GM12878 (cell line): ENCODE measurements around the gene CACNA1S. TPM values are rescaled to one million over a fixed set of nuclear protein-coding genes. Genes with fewer than 3 reads are reported as not detected.

Experiments used
- ATAC-seq: fragments of 200-7000 bp; cut with Tn5 transposase; 3 replicates; pipeline ENCODE4 v1.9.1; 2020; ENCODE audit warnings: mild to moderate bottlenecking, moderate library complexity
- BruUV-seq: library from RNA; stranded (reverse); fragments of 400-500 nt; replicated peaks from 2 replicates; lab custom pipeline; 2021; lab: Mats Ljungman, UMichigan
- CTCF ChIA-PET: fragments of 300-600 bp; sonication (Branson Sonifier 250); formaldehyde crosslinking; extraction: SDS; loops from one replicate; lab custom pipeline; 2021; ENCODE audit warnings: inconsistent platforms; lab: Yijun Ruan, JAX
- POLR2A ChIA-PET: fragments of 350-600 bp; formaldehyde crosslinking; extraction: SDS; loops from one replicate; lab custom pipeline; 2021; ENCODE audit warnings: inconsistent platforms; lab: Charles Lee
- RAD21 ChIA-PET: fragments of 300-600 bp; sonication (Branson Sonifier 250); formaldehyde crosslinking; loops from one replicate; lab custom pipeline; 2023; ENCODE audit warnings: antibody characterized with exemption; ENCODE audit not compliant: unreplicated experiment; lab: Charles Lee
- SMC1A ChIA-PET: fragments of 300-600 bp; sonication (Branson Sonifier 250); formaldehyde crosslinking; loops from one replicate; lab custom pipeline; 2023; ENCODE audit not compliant: unreplicated experiment, uncharacterized antibody; lab: Charles Lee
- DNase-seq: peaks from one replicate; pipeline ENCODE4 v3.0.0-alpha.2; 2011; ENCODE audit warnings: low read depth, low spot score
- FAIRE-seq: peaks from 3 replicates; lab custom pipeline; 2011; peaks lifted over from hg19 to GRCh38; lab: Jason Lieb, UNC
- H2AFZ ChIP-seq: 2 replicates; pipeline ENCODE4 v1.6.0; 2011; ENCODE audit warnings: low read depth, low read length, control low read depth; ENCODE audit not compliant: control insufficient read depth
- H3K27ac ChIP-seq: 2 replicates; pipeline ENCODE4 v1.5.1; 2011; ENCODE audit warnings: control low read depth; ENCODE audit not compliant: control insufficient read depth, insufficient read depth
- H3K27me3 ChIP-seq, 2 experiments: replicated peaks in 1 of 2; 2 replicates each; pipeline versions ENCODE4 v1.6.0 to v1.6.1; 2011; ENCODE audit warnings: low read length in 1 of 2; ENCODE audit not compliant: control insufficient read depth in 2 of 2, insufficient read depth in 2 of 2
- H3K36me3 ChIP-seq, 2 experiments: 2 replicates each; pipeline ENCODE4 v1.5.1; 2011; ENCODE audit warnings: low read length in 1 of 2; ENCODE audit not compliant: control insufficient read depth in 2 of 2, insufficient read depth in 2 of 2
- H3K4me1 ChIP-seq: 2 replicates; pipeline ENCODE4 v1.6.1; 2011; ENCODE audit warnings: mild to moderate bottlenecking, low read length, moderate library complexity, mixed read lengths; ENCODE audit not compliant: control insufficient read depth, insufficient read depth
- H3K4me2 ChIP-seq: 2 replicates; pipeline ENCODE4 v1.6.0; 2011; ENCODE audit warnings: control low read depth; ENCODE audit not compliant: control insufficient read depth, insufficient read depth
- H3K4me3 ChIP-seq: fragments of 200-600 bp; sonication (generic); 2 replicates; pipeline ENCODE4 v1.5.1; 2016
- H3K79me2 ChIP-seq: 2 replicates; pipeline ENCODE4 v1.6.0; 2011; ENCODE audit warnings: low read length; ENCODE audit not compliant: control insufficient read depth, insufficient read depth
- H3K9ac ChIP-seq: 2 replicates; pipeline ENCODE4 v1.8.0; 2011; ENCODE audit warnings: low read length, control low read depth, mixed read lengths; ENCODE audit not compliant: control insufficient read depth, insufficient read depth
- H3K9me3 ChIP-seq: replicated peaks from 3 replicates; pipeline ENCODE4 v1.5.1; 2011; ENCODE audit warnings: mild to moderate bottlenecking, low read length; ENCODE audit not compliant: control insufficient read depth, insufficient read depth
- H4K20me1 ChIP-seq: 2 replicates; pipeline ENCODE4 v1.6.0; 2011; ENCODE audit not compliant: control insufficient read depth, insufficient read depth
- ESRRA ChIP-seq: IDR thresholded peaks from 2 replicates; pipeline ENCODE4 v1.6.1; 2012; ENCODE audit warnings: mild to moderate bottlenecking, low read length, improper control_type of control experiment
- FOXM1 ChIP-seq: IDR thresholded peaks from 2 replicates; pipeline ENCODE4 v1.6.1; 2012; ENCODE audit warnings: low read depth, mild to moderate bottlenecking, inconsistent platforms, low read length, moderate library complexity
- HDAC6 ChIP-seq: fragments of 200-600 bp; sonication (generic); IDR thresholded peaks from one replicate; pipeline ENCODE4 v1.8.0; 2017; ENCODE audit warnings: antibody characterized with exemption; ENCODE audit not compliant: unreplicated experiment
- IKZF1 ChIP-seq: fragments of 450-650 bp; conservative IDR thresholded peaks from 2 replicates; pipeline ENCODE4 v1.6.1; 2017; ENCODE audit warnings: antibody characterized with exemption, mild to moderate bottlenecking
- JUND ChIP-seq: IDR thresholded peaks from 2 replicates; pipeline ENCODE4 v1.6.1; 2012; ENCODE audit warnings: low read depth, mild to moderate bottlenecking, low read length, improper control_type of control experiment, moderate library complexity
- NR2F1 ChIP-seq: fragments of 450-650 bp; conservative IDR thresholded peaks from 2 replicates; pipeline ENCODE4 v1.6.1; 2017; ENCODE audit warnings: mild to moderate bottlenecking
- WGBS: methylation state at CpG from one replicate; pipeline ENCODE4 v1.1.6; 2016; ENCODE audit warnings: low lambda C conversion rate; ENCODE audit not compliant: insufficient replicate concordance, insufficient coverage; ENCODE audit errors: missing lambda C conversion rate; 5-methylcytosine and 5-hydroxymethylcytosine counted together
- in situ Hi-C: fragments of 300-500 bp; cut with MboI; formaldehyde crosslinking; loops from 9 replicates; pipeline ENCODE4 v1.14.3; 2018; ENCODE audit warnings: mixed read lengths
- intact Hi-C: fragments of 100-400 bp; cut with micrococcal nuclease; formaldehyde crosslinking; loops from one replicate; pipeline ENCODE4 v1.14.2; 2022; ENCODE audit not compliant: unreplicated experiment
- polyA plus RNA-seq, 11 experiments: library from polyadenylated mRNA; depleted of rRNA in 4 of 11; unstranded in 6 of 11; stranded (reverse) in 5 of 11; fragments of >200 nt; fragmentation: Nextera tagmentation in 4 of 11; fragmentation: Illumina TruSeq in 1 of 11; extraction: Ambion mirVana in 4 of 11; extraction: Trizol in 1 of 11; gene quantifications; 1 replicate in 1 of 11; 2 replicates in 10 of 11; pipeline versions ENCODE4 v1.2.1 to v1.2.3, GENCODE V29; 2011 to 2016; ENCODE audit warnings: inconsistent platforms in 2 of 11, missing spikeins in 2 of 11, low read depth in 1 of 11
- total RNA-seq, 4 experiments: library from RNA; depleted of rRNA in 3 of 4; stranded (reverse); fragments of >200 nt in 3 of 4; fragmentation: Illumina TruSeq in 1 of 4; extraction: Trizol in 1 of 4; gene quantifications; 2 replicates each; pipeline versions ENCODE4 v1.2.1 to v1.2.3, GENCODE V29; 2013 to 2021
- TF ChIP-seq, protein P1 (sequence below): fragments of 450-650 bp; IDR thresholded peaks from 2 replicates; pipeline ENCODE4 v1.6.1; 2017; ENCODE audit warnings: mild to moderate bottlenecking, moderate library complexity
- TF ChIP-seq, protein P2 (sequence below): IDR thresholded peaks from 2 replicates; pipeline ENCODE4 v1.6.1; 2011; ENCODE audit warnings: low read depth, mild to moderate bottlenecking, low read length, moderate library complexity, borderline replicate concordance; ENCODE audit errors: extremely low read depth

The CACNA1S gene
- total and polyA plus RNA-seq, 10 of the 15 experiments (the other 5 are each of a cell fraction or from before 2014, with no cell fraction given) = under 0.01 to 0.04 (median 0.02) TPM; not detected in 6

DNA sequence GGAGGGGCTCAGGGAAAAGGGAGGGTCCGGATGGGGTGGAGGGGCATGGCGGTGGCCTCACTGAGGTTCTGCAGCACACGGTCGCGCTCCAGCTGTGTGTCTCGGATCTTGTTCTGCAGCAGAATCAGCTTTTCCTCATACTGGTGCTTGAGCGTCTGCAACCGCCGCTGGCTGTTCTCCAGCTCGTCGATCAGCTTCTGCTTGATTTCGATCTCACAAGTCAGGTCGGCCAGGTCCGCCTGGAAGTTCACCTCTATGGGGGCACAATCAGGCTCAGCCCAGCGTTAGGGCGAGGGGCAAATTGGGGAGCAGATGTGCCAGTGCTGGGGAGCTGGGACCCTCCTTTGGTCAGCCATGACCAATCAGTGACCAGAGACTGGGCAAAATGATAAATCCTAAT is 113.9 kb downstream of the CACNA1S start (continued):
- TF ChIP-seq, protein P1, sequence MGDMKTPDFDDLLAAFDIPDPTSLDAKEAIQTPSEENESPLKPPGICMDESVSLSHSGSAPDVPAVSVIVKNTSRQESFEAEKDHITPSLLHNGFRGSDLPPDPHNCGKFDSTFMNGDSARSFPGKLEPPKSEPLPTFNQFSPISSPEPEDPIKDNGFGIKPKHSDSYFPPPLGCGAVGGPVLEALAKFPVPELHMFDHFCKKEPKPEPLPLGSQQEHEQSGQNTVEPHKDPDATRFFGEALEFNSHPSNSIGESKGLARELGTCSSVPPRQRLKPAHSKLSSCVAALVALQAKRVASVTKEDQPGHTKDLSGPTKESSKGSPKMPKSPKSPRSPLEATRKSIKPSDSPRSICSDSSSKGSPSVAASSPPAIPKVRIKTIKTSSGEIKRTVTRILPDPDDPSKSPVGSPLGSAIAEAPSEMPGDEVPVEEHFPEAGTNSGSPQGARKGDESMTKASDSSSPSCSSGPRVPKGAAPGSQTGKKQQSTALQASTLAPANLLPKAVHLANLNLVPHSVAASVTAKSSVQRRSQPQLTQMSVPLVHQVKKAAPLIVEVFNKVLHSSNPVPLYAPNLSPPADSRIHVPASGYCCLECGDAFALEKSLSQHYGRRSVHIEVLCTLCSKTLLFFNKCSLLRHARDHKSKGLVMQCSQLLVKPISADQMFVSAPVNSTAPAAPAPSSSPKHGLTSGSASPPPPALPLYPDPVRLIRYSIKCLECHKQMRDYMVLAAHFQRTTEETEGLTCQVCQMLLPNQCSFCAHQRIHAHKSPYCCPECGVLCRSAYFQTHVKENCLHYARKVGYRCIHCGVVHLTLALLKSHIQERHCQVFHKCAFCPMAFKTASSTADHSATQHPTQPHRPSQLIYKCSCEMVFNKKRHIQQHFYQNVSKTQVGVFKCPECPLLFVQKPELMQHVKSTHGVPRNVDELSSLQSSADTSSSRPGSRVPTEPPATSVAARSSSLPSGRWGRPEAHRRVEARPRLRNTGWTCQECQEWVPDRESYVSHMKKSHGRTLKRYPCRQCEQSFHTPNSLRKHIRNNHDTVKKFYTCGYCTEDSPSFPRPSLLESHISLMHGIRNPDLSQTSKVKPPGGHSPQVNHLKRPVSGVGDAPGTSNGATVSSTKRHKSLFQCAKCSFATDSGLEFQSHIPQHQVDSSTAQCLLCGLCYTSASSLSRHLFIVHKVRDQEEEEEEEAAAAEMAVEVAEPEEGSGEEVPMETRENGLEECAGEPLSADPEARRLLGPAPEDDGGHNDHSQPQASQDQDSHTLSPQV = no peak
- no peak for TF ChIP-seq ESRRA
- TF ChIP-seq FOXM1 = no peak

DNA sequence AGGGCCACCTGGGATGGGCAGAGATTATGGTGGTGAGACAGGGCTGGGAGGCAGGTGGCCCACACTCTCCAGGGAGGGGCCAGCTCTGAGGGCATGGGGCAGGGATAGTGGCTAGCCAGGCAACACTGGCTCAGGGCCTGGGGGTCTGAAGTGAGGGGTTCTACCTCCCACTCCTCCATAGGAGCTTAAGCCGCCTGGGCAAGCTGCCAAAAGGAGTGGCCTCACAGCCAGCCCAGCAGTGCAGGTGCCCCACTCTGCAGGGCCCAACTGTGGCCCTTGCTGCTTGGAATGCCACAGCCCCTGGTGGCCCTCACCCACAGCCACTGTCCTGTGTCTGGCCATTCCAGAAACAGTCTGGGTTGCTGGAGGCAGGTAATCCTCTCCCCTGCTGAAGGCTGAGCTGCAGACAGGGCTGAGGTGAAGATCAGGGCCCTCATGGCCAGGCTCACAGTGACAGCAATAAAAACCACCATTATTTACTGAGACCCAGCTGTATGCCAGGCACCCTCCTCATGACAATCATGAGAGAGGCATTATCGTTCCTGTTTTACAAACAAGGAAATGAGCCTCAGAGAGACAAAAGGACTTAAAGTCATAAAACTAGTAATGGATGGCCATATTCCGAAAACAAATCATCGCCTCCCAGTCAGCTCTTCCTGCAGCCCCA is 119.7 kb downstream of the CACNA1S start:
- H2AFZ ChIP-seq = no peak overlapping the region
- no TSS peak for BruUV-seq

More for the DNA sequence above, 119.7 kb downstream of the CACNA1S start:
- no peaks in the 10 kb centered on the region for H4K20me1 ChIP-seq
- FAIRE-seq = no peak
- no peak for DNase-seq
- ChIA-PET POLR2A (no interaction called here), SMC1A (no interaction called here), CTCF (interaction anchor here (3.8 kb wide), 1 partner anchor 12 kb away, joined by 14 read pairs; no protein-coding TSS in a partner anchor)
- H3K79me2 ChIP-seq = no peaks in the 10 kb centered on the region
- in situ Hi-C loops = no loop called here
- H3K9me3 ChIP-seq = no peaks in the 10 kb centered on the region
- no peak overlapping the region for H3K4me2 ChIP-seq
- H3K27ac ChIP-seq = no peak overlapping the region
- peaks cover 13 to 51% of the 10 kb centered on the region in 2 experiments; a peak in 3 of 4 replicates for H3K36me3 ChIP-seq
- ATAC-seq = no peak
- no peak for TF ChIP-seq NR2F1
- no peak for TF ChIP-seq IKZF1
- TF ChIP-seq HDAC6 = no peak
- TF ChIP-seq JUND = no peak
- TF ChIP-seq, protein P2, sequence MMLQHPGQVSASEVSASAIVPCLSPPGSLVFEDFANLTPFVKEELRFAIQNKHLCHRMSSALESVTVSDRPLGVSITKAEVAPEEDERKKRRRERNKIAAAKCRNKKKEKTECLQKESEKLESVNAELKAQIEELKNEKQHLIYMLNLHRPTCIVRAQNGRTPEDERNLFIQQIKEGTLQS = no peak
- TF ChIP-seq, all 136 proteins: peak for 0
- intact Hi-C loops = no loop called here
- H3K9ac ChIP-seq = no peak overlapping the region
- no peaks in the 10 kb centered on the region for H3K4me1 ChIP-seq
- RAD21 ChIA-PET = no interaction called here
- no peaks in the 10 kb centered on the region for H3K27me3 ChIP-seq
- 95% methylated on average over 4 of the region's 4 CpGs for WGBS
- H3K4me3 ChIP-seq = no peak overlapping the region
